IMR-90 (cell line): ENCODE measurements around the gene SCARF1.

Experiments used
- CTCF ChIP-seq: conservative IDR thresholded peaks from 2 replicates; pipeline ENCODE4 v1.5.1; 2012; ENCODE audit warnings: mild to moderate bottlenecking, low read depth, low read length, improper control_type of control experiment
- FOS ChIP-seq: fragments of 150-350 bp; IDR thresholded peaks from 2 replicates; pipeline ENCODE4 v1.6.1; 2016; ENCODE audit warnings: low read depth, low read length
- SMC3 ChIP-seq: fragments of 150-350 bp; IDR thresholded peaks from 2 replicates; pipeline ENCODE4 v1.6.1; 2016; ENCODE audit warnings: low read depth, mild to moderate bottlenecking, antibody characterized with exemption, low read length, moderate library complexity
- USF2 ChIP-seq: fragments of 150-350 bp; IDR thresholded peaks from 2 replicates; pipeline ENCODE4 v1.6.1; 2017; ENCODE audit warnings: mild to moderate bottlenecking, antibody characterized with exemption, low read length, low read depth

GRCh38 chr17:1643999-1644492 lies 1.5 kb downstream of the SCARF1 start:
- no peak for TF ChIP-seq FOS
- no peak for TF ChIP-seq SMC3
- TF ChIP-seq CTCF, result no peak
- TF ChIP-seq USF2, result no peak
